ENCODE data around the gene ZNF74.

Gene ZNF74

DNA sequence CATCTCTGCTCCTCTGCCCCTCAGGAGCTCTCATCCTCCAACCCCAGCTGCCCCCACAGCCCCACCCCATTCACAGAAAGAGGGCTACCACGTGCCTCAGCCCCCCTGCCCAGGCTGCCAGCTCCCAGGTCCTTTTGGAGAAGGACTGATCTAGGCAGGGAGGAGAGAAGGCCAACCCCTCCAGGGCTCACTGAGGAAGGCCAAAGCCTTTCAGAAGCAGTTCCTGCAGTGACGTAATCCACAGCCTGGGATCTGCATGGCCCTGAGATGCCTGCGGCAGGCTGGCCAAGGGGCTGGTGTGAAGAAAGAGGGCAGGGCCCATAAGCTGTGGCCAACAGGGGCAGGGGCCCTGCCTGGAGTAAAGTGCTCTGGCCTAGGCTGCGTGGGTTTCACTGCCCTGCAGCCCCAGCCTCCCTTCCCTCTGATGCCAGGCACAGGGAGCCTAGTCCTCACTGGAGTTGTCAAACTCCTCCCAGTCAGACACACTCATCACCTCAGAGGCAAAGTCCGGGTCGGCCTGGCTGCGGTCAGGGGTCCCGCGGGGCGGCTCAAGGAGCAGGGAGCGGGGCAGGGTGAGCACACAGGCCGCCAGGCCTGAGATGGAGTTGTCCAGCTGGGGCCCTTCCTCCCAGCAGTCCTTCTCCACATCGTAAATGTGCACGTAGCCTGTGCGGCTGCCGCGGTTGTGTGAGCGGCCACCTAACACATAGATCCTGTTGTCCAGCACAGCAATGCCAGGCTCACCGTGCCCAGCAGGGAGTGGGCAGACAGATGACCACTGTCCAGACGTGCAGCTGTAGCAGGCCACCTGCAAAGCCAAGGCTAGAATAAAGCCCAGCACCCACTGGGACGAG, 47.9 kb downstream of the ZNF74 start:
- ChIA-PET POLR2A (no interaction called here), CTCF (interaction anchor here (1.6 kb wide), 1 partner anchor 24 kb away, joined by 6 read pairs; no protein-coding TSS in a partner anchor)
- H3K9me3 ChIP-seq (ENCODE audit: control insufficient read depth, insufficient read depth, low read depth, low read length): no peaks in the 10 kb centered on the region
- H3K36me3 ChIP-seq (ENCODE audit: control insufficient read depth in 2 of 2, insufficient read depth in 1 of 2, low read length in 2 of 2): peaks cover 12 to 55% of the 10 kb centered on the region in 2 experiments; a peak in 2 of 3 replicates
- TF ChIP-seq ZIC2 (tag by site-specific recombination; IDR thresholded peaks at IDR 0.05): 0 out of 2 replicates have a peak, but pooled peaks have one; percentile 5
- TF ChIP-seq ZNF10 (tag by site-specific recombination; IDR thresholded peaks at IDR 0.05): no peak
- no peak overlapping the region for H3K27ac ChIP-seq (ENCODE audit: extremely low read depth, low read depth, low read length)
- H3K4me1 ChIP-seq (ENCODE audit: control insufficient read depth, insufficient read depth, low read length): no peaks in the 10 kb centered on the region
- no peak overlapping the region for H3K4me3 ChIP-seq (ENCODE audit: low read depth, low read length)

DNA sequence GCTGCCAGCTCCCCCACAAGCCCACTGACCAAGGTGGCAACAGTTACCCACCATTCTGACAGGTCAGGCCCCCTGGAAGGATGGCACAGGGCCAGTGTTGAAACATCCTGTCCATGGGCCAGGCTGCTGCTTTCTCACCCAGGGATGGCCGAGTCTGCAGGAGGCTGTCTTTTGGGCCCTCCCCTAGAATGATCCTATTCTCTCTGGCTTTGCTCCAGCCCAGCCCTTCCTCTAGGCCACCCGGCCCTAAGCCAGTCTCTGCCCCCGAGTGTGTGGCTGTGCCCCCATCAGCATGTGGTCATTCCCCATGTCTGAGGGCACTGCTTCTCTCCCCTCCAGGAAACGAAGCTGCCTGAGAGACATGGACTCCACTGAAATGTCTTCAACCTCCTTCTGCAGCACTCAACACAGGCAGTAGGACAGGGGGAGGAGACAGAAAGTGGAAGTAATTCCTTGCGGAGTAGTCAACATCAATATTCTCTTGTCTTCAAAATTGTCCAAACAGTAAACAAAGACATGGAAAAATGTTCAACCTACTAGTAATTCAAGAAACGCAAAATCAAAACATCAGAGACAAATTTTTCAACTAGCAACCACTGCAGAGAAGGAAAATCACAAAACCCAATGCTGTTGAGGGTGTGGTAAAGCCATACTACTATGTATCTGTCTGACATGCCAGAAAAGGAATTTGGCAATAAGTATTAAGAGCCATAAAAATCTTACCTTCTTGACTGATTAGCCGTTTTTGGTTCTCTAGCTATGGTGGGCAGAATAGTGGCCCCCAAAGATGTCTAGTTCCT, 48.7 kb downstream of the ZNF74 start:
- CTCF ChIA-PET: interaction anchor here (0.7 to 3.8 kb wide), 2 partner anchors 13 to 20 kb away, joined by 3 to 18 read pairs; no protein-coding TSS in a partner anchor
- Histone ChIP-seq H3K4me3 (ENCODE audit: low read depth, low read length) (no peak overlapping the region), H3K9me3 (ENCODE audit: control insufficient read depth, insufficient read depth, low read depth, low read length) (no peaks in the 10 kb centered on the region), H3K4me1 (ENCODE audit: control insufficient read depth, insufficient read depth, low read length) (no peaks in the 10 kb centered on the region), H3K27ac (ENCODE audit: extremely low read depth, low read depth, low read length) (no peak overlapping the region), H3K36me3 (ENCODE audit: control insufficient read depth in 2 of 2, insufficient read depth in 1 of 2, low read length in 2 of 2) (peaks cover 12 to 59% of the 10 kb centered on the region in 2 experiments; a peak in 2 of 3 replicates)
- POLR2A ChIA-PET: no interaction called here
- TF ChIP-seq ZNF658 (tag by site-specific recombination; IDR thresholded peaks at IDR 0.05) (no peak), FEZF1 (tag by site-specific recombination; IDR thresholded peaks at IDR 0.05) (no peak), ZNF530 (tag by site-specific recombination; IDR thresholded peaks at IDR 0.05; ENCODE audit: low read depth) (no peak), GLIS1 (tag by site-specific recombination; IDR thresholded peaks at IDR 0.05) (peak; percentile 86)
- TF ChIP-seq, protein P1, sequence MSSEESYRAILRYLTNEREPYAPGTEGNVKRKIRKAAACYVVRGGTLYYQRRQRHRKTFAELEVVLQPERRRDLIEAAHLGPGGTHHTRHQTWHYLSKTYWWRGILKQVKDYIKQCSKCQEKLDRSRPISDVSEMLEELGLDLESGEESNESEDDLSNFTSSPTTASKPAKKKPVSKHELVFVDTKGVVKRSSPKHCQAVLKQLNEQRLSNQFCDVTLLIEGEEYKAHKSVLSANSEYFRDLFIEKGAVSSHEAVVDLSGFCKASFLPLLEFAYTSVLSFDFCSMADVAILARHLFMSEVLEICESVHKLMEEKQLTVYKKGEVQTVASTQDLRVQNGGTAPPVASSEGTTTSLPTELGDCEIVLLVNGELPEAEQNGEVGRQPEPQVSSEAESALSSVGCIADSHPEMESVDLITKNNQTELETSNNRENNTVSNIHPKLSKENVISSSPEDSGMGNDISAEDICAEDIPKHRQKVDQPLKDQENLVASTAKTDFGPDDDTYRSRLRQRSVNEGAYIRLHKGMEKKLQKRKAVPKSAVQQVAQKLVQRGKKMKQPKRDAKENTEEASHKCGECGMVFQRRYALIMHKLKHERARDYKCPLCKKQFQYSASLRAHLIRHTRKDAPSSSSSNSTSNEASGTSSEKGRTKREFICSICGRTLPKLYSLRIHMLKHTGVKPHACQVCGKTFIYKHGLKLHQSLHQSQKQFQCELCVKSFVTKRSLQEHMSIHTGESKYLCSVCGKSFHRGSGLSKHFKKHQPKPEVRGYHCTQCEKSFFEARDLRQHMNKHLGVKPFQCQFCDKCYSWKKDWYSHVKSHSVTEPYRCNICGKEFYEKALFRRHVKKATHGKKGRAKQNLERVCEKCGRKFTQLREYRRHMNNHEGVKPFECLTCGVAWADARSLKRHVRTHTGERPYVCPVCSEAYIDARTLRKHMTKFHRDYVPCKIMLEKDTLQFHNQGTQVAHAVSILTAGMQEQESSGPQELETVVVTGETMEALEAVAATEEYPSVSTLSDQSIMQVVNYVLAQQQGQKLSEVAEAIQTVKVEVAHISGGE (tag by site-specific recombination; conservative IDR thresholded peaks at IDR 0.05; ENCODE audit: low read depth): no peak
- TF ChIP-seq, protein P2, sequence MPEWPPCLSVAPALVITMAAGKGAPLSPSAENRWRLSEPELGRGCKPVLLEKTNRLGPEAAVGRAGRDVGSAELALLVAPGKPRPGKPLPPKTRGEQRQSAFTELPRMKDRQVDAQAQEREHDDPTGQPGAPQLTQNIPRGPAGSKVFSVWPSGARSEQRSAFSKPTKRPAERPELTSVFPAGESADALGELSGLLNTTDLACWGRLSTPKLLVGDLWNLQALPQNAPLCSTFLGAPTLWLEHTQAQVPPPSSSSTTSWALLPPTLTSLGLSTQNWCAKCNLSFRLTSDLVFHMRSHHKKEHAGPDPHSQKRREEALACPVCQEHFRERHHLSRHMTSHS (tag by site-specific recombination; IDR thresholded peaks at IDR 0.05): no peak

DNA sequence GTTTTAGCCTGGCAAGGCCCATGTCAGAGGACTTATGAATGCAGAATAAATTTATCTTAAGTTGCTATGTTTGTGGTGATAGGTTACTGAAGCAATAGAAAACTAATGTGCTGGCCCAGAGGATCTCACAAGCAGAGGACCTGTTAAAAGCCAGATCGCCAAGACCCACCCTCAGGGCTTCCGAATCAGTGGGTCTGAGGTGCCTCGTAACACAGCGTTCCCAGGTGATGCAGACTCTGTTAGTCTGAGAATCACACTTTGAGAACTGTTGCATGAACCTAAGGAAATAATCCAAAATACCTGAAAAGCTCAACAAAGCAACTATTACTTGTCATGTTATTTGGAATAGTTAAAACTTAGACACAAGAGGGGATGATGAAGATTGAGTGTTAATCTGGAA, 50.4 kb downstream of the ZNF74 start:
- H3K4me1 ChIP-seq (ENCODE audit: control insufficient read depth, insufficient read depth, low read length): no peaks in the 10 kb centered on the region
- peaks cover 12 to 59% of the 10 kb centered on the region in 2 experiments; a peak in 2 of 3 replicates for H3K36me3 ChIP-seq (ENCODE audit: control insufficient read depth in 2 of 2, insufficient read depth in 1 of 2, low read length in 2 of 2)
- TF ChIP-seq ZBTB48 (tag by site-specific recombination; IDR thresholded peaks at IDR 0.05): no peak
- TF ChIP-seq GLIS2 (tag by site-specific recombination; IDR thresholded peaks at IDR 0.05): no peak
- TF ChIP-seq ZSCAN30 (tag by site-specific recombination; IDR thresholded peaks at IDR 0.05): no peak
- TF ChIP-seq, protein P3, sequence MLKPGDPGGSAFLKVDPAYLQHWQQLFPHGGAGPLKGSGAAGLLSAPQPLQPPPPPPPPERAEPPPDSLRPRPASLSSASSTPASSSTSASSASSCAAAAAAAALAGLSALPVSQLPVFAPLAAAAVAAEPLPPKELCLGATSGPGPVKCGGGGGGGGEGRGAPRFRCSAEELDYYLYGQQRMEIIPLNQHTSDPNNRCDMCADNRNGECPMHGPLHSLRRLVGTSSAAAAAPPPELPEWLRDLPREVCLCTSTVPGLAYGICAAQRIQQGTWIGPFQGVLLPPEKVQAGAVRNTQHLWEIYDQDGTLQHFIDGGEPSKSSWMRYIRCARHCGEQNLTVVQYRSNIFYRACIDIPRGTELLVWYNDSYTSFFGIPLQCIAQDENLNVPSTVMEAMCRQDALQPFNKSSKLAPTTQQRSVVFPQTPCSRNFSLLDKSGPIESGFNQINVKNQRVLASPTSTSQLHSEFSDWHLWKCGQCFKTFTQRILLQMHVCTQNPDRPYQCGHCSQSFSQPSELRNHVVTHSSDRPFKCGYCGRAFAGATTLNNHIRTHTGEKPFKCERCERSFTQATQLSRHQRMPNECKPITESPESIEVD (tag by site-specific recombination; IDR thresholded peaks at IDR 0.05): no peak
- no peak for TF ChIP-seq ZSCAN16 (tag by site-specific recombination; IDR thresholded peaks at IDR 0.05)
- no peak for TF ChIP-seq KLF7 (tag by site-specific recombination; IDR thresholded peaks at IDR 0.05; ENCODE audit: borderline replicate concordance)
- ChIA-PET CTCF (interaction anchor here (0.7 to 3.8 kb wide), 4 partner anchors 9 to 62 kb away, joined by 3 to 18 read pairs (median 4); no protein-coding TSS in a partner anchor), POLR2A (no interaction called here)
- no peak overlapping the region for H3K4me3 ChIP-seq (ENCODE audit: low read depth, low read length)
- H3K27ac ChIP-seq (ENCODE audit: extremely low read depth, low read depth, low read length): no peak overlapping the region
- no peaks in the 10 kb centered on the region for H3K9me3 ChIP-seq (ENCODE audit: control insufficient read depth, insufficient read depth, low read depth, low read length)

Data from HEK293 (cell line).